GM04503 (cell line): ENCODE results near the gene TSR3.
A peak's percentile ranks its signal among the peaks of the same experiment; 100 is the strongest.

ENCODE experiments used
- DNase-seq: peaks from one replicate; pipeline ENCODE4 v3.0.0-alpha.2; 2012; ENCODE audit warnings: low read depth

TSR3 gene

GRCh38 chr16:1323296-1324239 is 28.1 kb downstream of the TSR3 start:
- DNase-seq: no peak

GRCh38 chr16:1322407-1322806 is 29.3 kb downstream of the TSR3 start:
- DNase-seq: no peak

- DNase-seq: no peak
These were observed 30.9 kb downstream of the TSR3 start for GRCh38 chr16:1320658-1321240.

GRCh38 chr16:1320097-1320496 is 31.6 kb downstream of the TSR3 start:
- DNase-seq: no peak

GRCh38 chr16:1319041-1319440 is 32.6 kb downstream of the TSR3 start:
- DNase-seq: no peak

GRCh38 chr16:1318268-1318545 is 33.5 kb downstream of the TSR3 start:
- no peak for DNase-seq

GRCh38 chr16:1317479-1318267 is 34.0 kb downstream of the TSR3 start:
- DNase-seq: no peak

GRCh38 chr16:1316033-1316405 is 35.7 kb downstream of the TSR3 start:
- DNase-seq: no peak

- DNase-seq: no peak
These were observed 36.3 kb downstream of the TSR3 start for GRCh38 chr16:1315081-1316032.

GRCh38 chr16:1314399-1315068 is 37.1 kb downstream of the TSR3 start:
- no peak for DNase-seq

GRCh38 chr16:1313721-1314369 is 37.8 kb downstream of the TSR3 start:
- DNase-seq: no peak

GRCh38 chr16:1312903-1313302 is 38.8 kb downstream of the TSR3 start:
- no peak for DNase-seq

GRCh38 chr16:1312467-1312816 is 39.2 kb downstream of the TSR3 start:
- no peak for DNase-seq

GRCh38 chr16:1311738-1312466 is 39.8 kb downstream of the TSR3 start:
- DNase-seq: no peak

- no peak for DNase-seq
These were observed 40.4 kb downstream of the TSR3 start for GRCh38 chr16:1311212-1311737.

GRCh38 chr16:1310832-1311200 is 40.9 kb downstream of the TSR3 start:
- DNase-seq: no peak

- DNase-seq: no peak
These were observed 41.5 kb downstream of the TSR3 start for GRCh38 chr16:1309888-1310831.

GRCh38 chr16:1308977-1309885 is 42.4 kb downstream of the TSR3 start, which contains the start of gene UBE2I:
Gene UBE2I (plus strand): TSS chr16:1309636. CDS start chr16:1314031, 4,395 bp downstream.
- peak; percentile 97 for DNase-seq
